Activated CD4-positive, alpha-beta T cell treated with anti-CD3 and anti-CD28 coated beads, Interleukin-2, amount 50 U/mL, for 24 hours (primary cell): Measurements from ENCODE around the gene RANBP3.

Experiments used
- DNase-seq, 2 donors: peaks; one replicate each; pipeline ENCODE4 v3.0.0-alpha.2; 2020; ENCODE audit warnings: low read depth in 1 of 2, low spot score in 1 of 2

Gene RANBP3

GRCh38 chr19:5927441-5927821, 50.5 kb downstream of the RANBP3 start:
- no peak for DNase-seq

- DNase-seq, result no peak
Measured at GRCh38 chr19:5926641-5927440, 51.1 kb downstream of the RANBP3 start.

- DNase-seq, result no peak
Measured at GRCh38 chr19:5925830-5926427, 52.0 kb downstream of the RANBP3 start.

GRCh38 chr19:5923356-5923755, 54.6 kb downstream of the RANBP3 start:
- no peak for DNase-seq

GRCh38 chr19:5922161-5922545, 55.8 kb downstream of the RANBP3 start:
- DNase-seq, result no peak

- DNase-seq, result no peak
Measured at GRCh38 chr19:5921516-5922160, 56.3 kb downstream of the RANBP3 start.

GRCh38 chr19:5918463-5919079, 59.4 kb downstream of the RANBP3 start:
- no peak for DNase-seq

- DNase-seq, result no peak
Measured at GRCh38 chr19:5917431-5918107, 60.4 kb downstream of the RANBP3 start.

GRCh38 chr19:5916181-5916708, 61.7 kb downstream of the RANBP3 start:
- DNase-seq, result no peak

- no peak for DNase-seq
Measured at GRCh38 chr19:5915782-5916165, 62.2 kb downstream of the RANBP3 start.

- DNase-seq, result no peak
Measured at GRCh38 chr19:5914946-5915781, 62.8 kb downstream of the RANBP3 start.

- no peak for DNase-seq
Measured at GRCh38 chr19:5914358-5914774, 63.6 kb downstream of the RANBP3 start.

GRCh38 chr19:5913739-5914357, 64.1 kb downstream of the RANBP3 start, which contains the start of gene CAPS:
Gene CAPS, plus strand, starts transcription at chr19:5914254. Its CDS starts 153 bp downstream, at chr19:5914407.
- DNase-seq, result no peak

GRCh38 chr19:5911366-5911765, 66.6 kb downstream of the RANBP3 start:
- no peak for DNase-seq

GRCh38 chr19:5910638-5910907, 67.4 kb downstream of the RANBP3 start:
- DNase-seq, result no peak

GRCh38 chr19:5908773-5909442, 69.0 kb downstream of the RANBP3 start:
- DNase-seq, result no peak

- DNase-seq, result no peak
Measured at GRCh38 chr19:5907241-5907640, 70.7 kb downstream of the RANBP3 start.

- no peak for DNase-seq
Measured at GRCh38 chr19:5905114-5905778, 72.7 kb downstream of the RANBP3 start.
